ENCODE data around the gene BBX.

BBX gene

DNA sequence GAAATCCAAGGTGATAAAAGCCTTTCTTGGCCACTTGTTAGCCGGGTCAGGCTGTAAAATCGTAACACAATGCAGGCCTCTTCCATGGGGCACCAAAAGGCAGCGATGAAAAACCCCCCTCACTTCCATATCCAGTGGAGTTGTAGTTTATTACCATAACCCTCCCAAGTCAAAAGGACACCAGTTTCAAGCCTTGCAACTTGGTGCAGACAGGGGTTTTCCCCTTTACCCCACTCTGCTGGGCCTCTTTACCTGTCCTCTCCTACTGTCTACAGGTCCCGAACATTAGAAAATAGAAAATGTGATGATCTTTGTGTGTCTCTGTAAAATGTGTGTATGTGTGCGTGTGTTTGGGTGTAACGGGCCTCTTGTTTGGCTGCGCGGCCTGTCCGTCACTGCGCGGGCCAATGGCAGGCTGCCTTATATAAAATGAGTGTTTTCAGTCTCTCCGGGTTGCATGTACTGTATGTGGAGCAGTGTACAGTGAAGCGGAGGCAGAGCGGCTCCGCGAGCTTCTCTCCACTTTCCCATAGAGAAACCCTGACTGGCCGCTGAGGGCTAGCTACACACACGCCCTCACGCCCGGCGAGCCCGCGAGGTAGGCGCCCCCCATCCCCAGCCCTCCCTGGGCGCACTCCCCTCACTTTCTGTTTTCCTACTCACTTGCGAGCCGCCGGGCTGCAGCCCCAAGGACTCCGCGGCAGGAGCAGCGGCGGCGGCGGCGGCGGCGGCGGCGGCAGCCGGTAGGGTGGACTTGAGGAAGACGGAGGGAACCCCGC is at the start of gene BBX:
Gene BBX, plus strand, starts transcription at position 453 of the 779 bp plus-strand sequence. CDS start 187,499 bp downstream, outside the sequence.
- peak; percentile 95 for DNase-seq

DNA sequence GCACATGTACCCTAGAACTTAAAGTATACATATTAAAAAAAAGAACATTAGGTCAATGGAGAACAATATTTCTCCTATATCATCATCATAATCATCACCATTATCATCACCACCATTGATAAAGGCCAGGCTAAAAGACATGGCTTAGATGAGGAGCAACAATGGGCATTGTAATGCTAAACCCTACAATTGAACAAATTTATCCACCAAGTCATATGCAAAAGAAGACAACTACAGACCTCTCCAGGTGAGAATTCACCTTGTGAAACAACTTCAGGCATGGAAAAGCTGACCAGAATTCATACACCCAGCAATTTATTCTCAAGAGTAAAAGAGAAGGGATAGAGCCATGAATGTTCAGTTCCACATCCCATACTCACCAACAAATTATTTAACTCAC is 46.3 kb upstream of the BBX start:
- no peak for DNase-seq

DNA sequence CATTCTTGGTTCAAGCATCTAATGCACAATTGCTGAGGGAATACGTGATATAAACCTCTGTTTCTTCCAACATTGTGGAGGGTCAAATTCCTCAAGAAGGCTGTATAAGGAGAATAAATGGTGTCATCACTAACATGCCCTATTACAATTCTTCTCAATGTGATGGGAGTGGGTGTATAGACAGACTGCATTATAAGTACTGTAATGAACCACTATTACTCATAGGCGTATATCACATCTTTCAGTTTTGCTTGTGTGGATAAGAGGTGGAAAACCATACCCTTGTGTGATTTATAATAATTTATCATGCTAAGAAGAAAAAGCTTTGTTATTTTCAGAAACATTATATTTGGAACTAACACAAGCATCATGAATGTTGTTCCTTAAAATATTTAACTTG is 35.3 kb upstream of the BBX start:
- DNase-seq: no peak

DNA sequence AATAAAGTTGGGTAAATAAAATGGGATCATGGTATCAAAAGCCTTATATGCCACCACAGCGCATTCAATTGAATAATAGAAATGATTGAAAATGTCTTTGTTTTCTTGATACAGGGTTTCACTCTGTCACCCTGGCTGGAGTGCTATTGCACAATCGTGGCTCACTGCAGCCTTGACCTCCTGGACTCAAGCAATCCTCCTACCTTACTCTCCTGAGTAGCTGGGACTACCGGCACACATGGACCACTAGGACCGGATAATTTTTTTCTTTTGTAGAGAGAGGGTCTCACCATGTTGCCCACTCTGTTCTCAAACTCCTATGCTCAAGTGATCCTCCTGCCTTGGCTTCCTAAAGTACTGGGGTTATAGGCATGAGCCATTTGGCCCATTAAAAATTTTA is 33.8 kb upstream of the BBX start:
- DNase-seq: no peak

DNA sequence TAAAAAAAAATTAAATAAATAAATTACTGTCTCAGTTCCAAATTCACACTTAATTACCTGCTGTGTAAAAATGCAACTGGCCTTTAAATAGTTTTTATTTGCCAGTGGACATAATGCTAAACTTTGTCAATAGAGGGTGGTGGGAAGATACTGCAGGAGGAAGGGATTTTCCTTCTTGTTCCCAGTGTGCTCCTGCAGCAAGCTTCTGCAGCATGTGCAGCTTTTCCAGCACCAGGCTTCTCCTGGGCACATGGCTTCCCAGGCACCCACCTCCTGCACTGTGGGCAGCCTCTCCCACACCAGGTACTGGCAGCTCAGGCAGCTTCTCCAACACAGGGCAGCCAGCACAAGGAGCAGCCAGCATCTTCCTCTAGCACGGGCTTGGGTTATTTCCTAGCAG is 29.6 kb upstream of the BBX start:
- no peak for DNase-seq

DNA sequence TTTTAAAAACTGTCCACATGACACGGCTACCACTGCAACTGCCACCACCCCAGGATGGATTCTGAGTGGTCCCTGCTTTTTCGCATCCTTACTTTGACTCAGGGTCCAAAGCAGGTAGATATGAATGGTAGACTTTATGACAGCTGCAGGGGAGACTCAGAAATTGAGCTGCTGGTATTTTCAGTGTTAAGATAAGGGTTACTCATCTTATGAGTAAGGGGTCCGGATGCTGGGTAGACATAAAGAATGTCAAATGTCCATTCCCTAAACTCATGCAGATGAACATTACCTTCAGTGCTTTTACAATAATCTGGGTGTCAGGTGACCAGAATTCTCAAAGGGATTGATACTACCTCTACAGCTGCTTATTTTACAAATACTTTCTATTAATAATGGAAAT is 25.9 kb upstream of the BBX start:
- no peak for DNase-seq

DNA sequence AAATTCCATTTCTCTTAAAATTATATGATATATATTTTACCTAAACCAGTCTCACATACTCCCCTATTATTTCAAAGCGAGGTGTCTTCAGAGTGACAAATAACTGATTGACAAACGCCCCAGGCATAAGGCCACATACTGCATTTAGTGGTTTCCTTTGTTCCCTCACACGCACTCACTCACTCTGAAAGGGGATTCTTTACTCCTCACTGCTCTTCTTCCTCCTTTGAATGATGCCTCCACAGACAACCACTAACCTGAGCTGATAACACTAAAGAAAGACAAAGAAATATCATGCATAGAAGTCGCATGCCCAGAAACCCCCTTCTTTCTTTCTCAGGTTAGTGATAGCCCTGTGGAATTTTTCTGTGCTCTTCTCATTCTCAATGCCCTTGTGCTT is 24.1 kb upstream of the BBX start:
- DNase-seq: no peak

DNA sequence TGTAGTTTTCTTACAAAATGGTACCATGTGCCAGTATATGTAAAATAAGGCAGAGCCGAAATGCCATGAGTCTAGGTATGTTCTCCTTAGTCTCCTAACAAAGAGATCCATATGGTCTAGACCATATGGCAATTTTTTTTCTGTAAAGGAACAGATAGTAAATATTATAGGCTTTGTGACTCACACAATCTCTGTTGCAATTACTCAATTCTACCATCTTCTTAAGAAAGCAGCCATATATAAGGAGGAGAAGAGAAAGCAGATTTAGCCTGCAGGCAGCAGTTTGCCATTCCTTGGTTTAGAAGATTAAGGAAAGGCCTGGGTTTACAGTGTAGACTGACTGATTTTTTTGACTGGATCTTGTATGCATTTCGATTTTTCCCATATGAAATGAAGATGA is 16.3 kb upstream of the BBX start:
- no peak for DNase-seq

DNA sequence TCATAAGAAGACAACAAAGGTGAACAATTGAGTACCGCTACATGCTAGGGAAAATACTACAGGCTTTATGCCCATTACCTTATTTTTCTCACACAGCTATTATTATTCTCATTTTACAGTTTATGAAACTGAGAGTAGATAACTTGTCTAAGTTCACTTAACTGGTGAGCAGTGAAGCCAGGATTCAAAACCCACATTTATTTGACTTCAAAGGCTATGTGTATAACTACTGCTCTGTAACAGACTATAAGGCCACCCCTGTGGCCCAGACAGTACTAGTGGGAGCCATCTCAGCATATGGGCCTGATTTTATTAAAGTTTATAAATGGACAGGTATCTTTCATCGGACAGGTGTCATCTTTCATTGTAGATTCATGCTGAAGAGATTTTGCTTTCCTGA is 14.4 kb upstream of the BBX start:
- no peak for DNase-seq

DNA sequence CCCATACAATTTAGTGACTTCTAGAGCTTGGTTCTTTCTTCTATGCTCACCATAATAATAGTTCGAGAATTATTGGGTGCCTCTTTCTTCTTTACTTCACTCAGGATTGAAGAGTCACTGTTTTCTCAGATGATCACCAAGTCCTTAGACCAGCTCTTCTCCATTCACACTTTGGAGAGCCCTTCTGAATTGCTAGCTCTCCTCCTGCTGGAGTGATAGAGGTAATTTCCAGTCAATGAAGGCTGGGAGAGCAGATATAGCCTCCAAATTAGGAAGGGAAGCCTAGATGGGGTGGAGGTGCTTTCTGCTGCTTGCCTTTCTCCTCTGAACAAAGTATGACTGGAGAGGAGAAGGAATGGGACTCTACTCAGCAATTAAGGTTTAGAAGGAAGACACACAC is 10.7 kb upstream of the BBX start:
- DNase-seq: no peak

DNA sequence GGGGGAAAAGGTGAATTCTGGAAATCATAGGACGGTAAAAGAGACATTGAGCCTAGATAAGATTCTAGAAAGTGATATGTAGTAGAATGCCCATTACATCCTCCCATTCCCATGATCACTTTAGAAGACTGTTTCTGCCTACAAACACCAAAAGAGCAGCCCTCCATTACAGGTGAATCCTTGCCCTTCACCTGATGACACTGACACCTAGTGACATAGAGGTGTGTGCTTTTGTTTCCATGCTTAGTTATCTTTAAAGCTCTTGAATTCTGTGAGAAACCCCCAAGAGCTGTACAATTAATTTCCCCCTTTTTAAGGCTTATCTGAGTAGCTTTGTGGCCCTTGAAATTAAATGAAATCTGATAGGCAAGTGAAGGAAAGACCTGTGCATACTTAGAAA is 8.3 kb upstream of the BBX start:
- DNase-seq: no peak

DNA sequence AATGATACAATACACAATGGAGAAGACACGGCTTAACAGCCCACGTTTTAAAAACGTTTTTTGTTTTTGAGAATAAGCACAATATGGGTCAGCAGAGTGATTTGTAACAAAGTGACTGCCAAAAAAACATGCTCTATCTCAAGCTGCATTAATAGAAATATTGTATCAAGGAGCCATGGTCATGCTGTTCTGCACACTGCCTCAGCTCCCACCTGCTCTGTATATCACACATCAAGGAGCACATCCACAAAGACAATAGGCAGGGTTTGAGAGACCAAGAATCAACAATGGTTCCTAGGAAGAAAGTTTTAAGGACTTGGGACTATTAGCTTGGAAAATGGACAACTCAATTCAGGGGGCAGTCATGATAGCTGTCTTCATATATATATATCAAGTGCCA is 6.3 kb upstream of the BBX start:
- no peak for DNase-seq

DNA sequence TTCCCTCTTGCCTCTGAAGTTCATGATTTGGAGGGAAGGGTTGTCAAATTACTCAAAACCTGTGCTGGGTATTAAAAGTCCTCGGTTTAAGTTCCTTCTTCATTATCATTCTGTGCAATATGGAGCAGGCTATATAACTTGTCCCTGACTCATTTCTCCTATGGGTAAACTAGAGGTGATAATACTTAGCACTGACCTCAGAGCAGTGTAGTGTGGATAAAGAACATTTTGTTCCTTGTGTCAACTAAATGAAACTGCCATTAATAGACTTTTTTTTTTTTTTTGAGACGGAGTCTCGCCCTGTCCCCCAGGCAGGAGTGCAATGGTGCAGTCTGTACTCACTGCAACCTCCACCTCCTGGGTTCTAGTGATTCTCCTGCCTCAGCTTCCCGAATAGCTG is 2.2 kb upstream of the BBX start:
- DNase-seq: no peak

DNA sequence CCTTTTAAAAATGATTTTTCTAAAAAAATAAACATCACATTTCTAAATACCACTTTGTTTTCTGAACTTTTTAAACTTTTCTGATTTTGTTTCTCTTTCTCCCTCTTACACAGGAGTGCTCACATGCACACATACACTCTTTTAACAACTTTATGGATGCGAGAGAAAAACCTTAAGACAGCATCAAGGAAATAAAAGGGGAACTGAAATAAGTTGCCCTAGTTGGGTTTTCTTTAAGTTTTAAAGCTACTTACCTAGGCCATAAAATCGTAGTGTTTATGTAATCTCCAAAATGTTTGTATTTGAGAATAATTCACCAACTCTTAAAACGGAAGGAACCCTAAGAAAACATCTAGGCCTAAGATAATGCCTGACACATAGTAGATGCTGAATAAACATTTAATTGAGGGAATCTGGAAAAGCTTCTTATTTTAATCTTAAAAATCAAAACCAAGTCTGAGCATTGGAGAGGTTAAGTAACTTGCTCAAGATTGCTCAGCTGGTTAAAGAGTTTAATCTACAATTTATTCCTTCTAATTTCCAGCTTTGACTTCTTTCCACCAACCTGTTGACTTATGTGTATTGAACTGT is 1.2 kb upstream of the BBX start:
- no peak for DNase-seq

DNA sequence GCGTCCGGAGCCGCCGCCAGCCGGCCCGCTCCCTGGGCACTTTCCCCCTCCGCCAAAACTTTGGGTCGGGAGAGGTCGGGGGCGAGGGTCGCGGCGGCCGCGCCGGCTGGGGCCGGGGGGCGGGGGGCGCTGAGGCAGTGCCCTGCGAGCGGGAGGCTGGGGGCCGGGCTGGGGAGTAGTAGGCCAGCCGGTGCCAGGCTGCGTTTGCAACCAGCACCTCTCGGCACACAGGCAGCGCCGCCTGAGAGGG is 452 bp downstream of the BBX start:
- DNase-seq: no peak

DNA sequence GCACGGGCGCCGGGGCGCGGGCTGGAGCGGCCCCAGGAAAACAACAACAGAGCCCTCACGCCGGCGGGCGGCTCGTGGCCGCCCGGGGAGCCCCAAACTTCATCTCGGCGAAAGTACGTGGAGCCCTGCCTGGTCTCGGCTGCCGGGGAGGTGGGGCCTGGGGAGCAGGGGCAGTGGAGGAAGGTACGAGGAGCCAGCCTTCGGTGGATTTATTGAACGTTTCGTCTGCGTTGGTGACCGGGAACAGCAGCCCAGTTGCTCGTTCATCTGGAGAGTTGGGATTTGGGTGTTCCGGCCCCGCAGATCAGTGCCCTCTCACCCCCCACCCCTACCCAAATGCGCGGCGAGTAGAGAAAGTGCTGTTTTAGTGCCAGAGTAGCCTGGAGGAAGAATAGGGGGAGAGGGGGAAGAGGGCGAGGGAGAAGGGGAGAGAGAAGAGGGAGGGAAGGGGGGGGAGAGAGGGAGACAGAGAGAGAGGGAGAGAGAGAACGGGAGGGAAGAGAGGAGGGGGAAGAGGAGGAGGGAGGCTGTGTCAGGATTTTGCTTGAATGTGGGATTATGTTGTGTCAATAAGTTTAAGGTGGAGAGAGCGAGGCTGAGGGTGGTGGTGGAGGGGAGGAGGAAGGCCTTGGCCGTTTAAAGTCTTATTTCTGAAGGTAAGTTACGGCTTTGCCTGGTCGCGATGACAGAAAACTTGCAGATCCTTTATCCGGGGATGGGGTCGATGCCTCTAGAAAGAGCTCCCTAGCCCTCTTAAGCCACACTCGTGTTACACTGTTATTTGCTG is 970 bp downstream of the BBX start:
- peak; percentile 40 for DNase-seq

DNA sequence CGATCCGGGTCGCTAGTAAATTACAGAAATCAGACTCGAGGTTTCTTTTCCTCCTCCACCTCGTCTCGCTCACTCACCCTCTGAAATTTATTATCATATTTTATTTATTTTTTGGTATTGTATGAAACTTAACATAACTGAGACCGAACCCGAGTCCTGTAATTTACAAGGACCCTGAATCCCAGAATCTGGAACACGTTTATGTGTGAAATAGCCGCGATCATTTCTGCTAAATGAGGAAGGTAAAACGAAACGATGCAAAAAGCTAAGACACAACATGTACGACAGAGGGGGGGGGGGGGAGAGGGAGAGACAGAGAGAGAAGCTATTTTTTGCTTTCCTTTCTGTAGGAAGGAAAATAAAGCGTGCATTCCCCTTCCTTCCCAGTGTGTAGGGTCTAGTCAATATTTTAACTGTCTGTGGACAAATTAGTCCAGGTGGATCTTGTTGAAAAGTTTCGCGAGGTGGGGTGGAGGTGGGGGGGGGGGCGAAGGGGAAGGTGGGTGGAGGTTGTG is 1.6 kb downstream of the BBX start:
- DNase-seq: no peak

DNA sequence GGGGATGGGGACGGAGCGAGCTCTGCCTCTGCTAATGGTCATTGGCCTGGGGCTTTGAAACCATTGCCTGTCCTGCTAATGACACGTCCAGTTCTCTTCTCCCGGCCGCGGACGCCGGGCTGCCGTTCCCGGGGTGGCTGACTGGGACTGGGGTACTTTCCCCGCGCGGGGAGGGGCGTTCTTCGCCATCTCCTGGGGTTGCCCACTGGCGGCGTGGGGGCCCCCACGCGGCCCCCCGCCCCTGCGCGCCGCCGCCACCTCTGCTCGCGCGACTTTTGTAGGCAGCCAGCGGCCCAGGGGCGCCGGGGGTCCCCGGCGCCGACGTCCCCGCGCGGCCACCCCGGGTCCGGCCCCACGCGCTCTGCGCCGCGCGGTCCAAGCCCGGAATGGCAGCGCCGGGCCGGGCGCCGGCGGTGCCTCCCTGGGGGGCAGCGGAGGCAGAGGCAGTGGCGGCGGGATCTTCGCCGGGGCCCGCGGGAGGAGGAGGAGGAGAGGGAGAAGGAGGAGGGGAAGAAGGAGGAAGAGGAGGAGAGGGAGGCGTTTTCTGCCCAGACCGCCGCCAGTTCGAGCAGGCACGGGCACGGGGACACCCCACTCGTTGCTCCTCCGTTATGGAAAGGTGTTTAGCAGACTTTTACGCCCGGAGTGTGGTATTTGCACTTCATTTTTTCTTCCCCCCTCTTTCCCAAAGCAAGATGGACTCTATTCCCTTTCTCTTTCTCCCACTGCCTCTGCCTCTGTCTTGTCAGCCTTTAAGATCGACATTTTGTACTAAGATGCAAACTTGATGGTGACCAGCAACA is 2.3 kb downstream of the BBX start:
- DNase-seq: no peak

DNA sequence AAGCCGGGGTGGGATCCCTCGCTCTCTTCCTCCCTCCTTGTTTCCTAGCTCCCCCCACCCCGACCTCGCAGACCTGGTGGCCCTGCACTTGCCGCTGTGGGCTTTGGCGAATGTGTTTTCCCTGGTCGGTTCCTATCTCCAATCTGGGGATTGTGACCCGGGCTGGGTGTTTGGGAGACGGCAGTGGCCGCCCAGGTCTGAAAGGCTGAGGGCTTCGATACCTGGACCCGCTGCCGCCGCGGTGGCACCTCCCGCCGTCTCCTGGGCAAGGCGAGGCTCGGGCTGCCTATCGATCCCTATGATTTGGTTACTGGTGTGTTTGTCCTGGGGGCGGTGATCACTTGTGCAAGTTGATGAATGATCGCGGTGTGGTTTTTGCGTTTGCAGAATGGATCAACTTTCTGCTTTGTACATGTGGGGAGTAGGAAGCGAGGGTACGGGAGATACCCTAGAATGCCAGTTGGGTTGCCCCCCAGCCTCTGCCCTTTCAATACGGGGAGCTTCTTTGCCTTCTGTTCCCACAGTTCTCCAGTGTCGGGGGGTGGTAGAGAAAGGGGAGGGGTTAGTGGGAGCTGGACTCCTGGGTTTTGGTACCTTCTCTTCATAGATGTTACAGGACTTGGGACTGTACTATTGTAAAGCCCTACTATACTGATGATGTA is 3.0 kb downstream of the BBX start:
- peak; percentile 29 for DNase-seq

DNA sequence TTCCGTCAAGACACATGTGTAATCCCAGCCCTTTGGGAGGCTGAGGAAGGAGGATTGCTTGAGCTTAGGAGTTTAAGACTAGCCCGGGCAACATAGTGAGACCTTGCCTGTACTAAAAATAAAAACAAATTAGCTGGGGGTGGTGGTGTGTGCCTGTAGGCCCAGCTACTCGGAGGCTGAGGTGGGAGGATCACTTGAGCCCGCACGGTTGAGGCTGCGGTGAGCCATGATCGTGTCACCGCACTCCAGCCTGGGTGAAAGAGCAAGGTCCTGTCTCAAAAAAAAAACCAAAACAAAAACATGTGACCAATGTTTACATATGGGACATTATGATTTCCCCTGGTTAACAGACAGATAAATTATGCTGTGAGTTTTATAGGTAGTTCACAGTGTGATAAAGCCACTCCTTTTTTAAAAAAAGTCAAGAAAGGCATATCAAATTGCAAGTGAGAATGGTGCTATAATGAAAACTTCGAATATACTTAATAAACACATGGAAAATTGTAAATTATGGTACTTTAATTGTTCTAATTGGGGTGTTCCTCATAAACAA is 9.2 kb downstream of the BBX start:
- DNase-seq: no peak

DNA sequence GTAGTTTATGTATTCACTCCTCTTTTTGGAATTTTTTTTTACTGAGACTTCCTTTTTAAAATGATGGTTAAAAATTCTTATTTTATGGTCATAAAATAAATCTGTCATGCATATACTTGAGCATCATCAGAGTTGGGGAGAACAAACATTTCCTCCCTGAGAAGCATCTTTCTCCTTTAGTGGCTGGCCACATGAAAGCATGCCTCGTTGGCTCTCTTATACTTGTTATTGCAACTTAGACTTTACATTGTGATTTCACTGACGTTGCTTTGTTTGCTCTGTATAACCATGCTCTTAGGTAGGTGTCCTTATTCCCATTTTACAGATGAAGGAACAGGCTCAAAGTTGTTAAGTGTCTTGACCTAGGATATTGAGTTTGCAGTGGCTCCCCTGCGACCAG is 18.1 kb downstream of the BBX start:
- DNase-seq: no peak

DNA sequence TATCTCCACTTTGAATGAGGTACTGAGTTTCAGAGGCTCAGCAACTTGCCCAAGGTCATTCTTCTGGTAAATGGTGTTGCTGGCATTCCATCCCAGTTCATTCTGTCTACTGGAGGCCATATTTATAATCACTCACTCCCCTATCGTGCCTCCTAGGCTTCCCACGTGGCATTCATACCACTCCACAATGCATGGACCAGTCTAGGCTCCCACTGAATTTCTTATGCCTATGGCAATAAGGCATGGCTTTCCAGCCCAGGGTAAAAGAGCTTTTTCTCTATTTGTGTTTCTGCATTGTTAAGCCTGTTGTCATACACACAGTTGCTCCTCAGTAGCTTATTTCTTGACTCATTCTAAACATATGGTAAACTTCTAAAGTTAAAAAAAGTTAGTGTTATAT is 19.9 kb downstream of the BBX start:
- no peak for DNase-seq

DNA sequence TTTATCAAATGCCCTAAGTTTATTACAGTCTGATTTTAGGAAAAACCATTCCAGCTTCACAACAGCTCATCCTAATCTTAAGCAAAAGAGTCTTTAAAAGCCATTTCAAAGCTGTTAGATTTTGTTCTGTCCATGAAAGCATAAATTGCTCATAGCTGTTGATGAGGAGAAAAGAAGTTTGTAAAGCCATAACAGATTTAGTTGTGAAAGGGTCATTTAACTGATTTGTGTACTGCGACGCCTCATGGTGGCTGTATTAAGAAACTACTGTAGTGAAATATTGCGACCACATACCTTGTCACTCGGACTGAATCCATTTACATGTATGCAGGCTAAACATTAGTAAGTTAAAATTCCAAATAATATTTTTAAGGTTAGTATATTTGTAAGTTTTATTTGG is 20.9 kb downstream of the BBX start:
- no peak for DNase-seq
